Measurements from ENCODE around the gene MED25.

DNA sequence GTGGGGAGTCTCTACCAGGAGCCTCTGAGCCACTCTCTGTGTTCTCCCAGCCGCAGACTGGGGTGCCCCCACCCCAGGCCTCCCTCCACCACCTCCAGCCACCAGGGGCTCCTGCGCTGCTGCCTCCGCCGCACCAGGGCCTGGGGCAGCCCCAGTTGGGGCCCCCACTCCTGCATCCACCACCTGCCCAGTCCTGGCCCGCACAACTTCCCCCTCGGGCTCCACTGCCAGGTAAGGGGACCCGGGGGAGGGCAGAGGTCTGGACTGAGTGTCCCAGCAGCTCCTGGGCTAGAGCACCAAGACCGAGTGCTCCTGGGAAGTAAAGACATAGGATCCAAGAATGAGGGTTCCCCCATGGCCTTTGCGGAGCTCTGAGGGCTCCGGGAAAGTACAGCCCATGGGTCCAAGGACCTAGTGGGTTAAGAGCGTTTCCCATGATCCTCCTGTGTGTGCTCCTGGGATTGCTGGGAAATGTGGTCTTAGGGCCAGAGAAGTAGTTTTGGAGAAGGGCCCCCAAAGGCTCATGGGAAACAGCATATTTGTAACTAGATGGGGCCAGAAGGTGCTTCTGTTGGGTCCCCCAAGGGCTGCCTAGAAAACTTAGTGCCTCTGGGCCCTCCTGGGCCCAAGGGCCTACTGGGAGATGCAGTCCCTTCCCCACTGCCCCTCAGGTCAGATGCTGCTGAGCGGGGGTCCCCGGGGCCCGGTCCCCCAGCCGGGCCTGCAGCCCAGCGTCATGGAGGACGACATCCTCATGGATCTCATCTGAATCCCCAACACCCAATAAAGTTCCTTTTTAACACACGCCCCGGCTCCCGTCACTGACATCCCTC is 18.3 kb downstream of the MED25 start:
- TF ChIP-seq JAZF1 (CRISPR knock-in tag; IDR thresholded peaks at IDR 0.05) (no peak), ESRRA (CRISPR knock-in tag; IDR thresholded peaks at IDR 0.05; ENCODE audit: borderline replicate concordance) (no peak), KAT7 (CRISPR knock-in tag; IDR thresholded peaks at IDR 0.05; ENCODE audit: borderline replicate concordance) (no peak), ZNF232 (CRISPR knock-in tag; IDR thresholded peaks at IDR 0.05) (no peak), TEAD1 (CRISPR knock-in tag; IDR thresholded peaks at IDR 0.05) (no peak), NFE2L1 (CRISPR knock-in tag; IDR thresholded peaks at IDR 0.05) (no peak), ZNF219 (CRISPR knock-in tag; IDR thresholded peaks at IDR 0.05; ENCODE audit: borderline replicate concordance) (no peak), SP1 (CRISPR knock-in tag; conservative IDR thresholded peaks at IDR 0.05) (no peak)
- TF ChIP-seq, protein P1, sequence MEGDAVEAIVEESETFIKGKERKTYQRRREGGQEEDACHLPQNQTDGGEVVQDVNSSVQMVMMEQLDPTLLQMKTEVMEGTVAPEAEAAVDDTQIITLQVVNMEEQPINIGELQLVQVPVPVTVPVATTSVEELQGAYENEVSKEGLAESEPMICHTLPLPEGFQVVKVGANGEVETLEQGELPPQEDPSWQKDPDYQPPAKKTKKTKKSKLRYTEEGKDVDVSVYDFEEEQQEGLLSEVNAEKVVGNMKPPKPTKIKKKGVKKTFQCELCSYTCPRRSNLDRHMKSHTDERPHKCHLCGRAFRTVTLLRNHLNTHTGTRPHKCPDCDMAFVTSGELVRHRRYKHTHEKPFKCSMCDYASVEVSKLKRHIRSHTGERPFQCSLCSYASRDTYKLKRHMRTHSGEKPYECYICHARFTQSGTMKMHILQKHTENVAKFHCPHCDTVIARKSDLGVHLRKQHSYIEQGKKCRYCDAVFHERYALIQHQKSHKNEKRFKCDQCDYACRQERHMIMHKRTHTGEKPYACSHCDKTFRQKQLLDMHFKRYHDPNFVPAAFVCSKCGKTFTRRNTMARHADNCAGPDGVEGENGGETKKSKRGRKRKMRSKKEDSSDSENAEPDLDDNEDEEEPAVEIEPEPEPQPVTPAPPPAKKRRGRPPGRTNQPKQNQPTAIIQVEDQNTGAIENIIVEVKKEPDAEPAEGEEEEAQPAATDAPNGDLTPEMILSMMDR (IDR thresholded peaks at IDR 0.05): no peak
- TF ChIP-seq, protein P2, sequence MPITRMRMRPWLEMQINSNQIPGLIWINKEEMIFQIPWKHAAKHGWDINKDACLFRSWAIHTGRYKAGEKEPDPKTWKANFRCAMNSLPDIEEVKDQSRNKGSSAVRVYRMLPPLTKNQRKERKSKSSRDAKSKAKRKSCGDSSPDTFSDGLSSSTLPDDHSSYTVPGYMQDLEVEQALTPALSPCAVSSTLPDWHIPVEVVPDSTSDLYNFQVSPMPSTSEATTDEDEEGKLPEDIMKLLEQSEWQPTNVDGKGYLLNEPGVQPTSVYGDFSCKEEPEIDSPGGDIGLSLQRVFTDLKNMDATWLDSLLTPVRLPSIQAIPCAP (CRISPR knock-in tag; IDR thresholded peaks at IDR 0.05): no peak
- TF ChIP-seq, protein P3, sequence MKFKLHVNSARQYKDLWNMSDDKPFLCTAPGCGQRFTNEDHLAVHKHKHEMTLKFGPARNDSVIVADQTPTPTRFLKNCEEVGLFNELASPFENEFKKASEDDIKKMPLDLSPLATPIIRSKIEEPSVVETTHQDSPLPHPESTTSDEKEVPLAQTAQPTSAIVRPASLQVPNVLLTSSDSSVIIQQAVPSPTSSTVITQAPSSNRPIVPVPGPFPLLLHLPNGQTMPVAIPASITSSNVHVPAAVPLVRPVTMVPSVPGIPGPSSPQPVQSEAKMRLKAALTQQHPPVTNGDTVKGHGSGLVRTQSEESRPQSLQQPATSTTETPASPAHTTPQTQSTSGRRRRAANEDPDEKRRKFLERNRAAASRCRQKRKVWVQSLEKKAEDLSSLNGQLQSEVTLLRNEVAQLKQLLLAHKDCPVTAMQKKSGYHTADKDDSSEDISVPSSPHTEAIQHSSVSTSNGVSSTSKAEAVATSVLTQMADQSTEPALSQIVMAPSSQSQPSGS (CRISPR knock-in tag; IDR thresholded peaks at IDR 0.05; ENCODE audit: borderline replicate concordance, low read depth): no peak
- TF ChIP-seq, protein P4, sequence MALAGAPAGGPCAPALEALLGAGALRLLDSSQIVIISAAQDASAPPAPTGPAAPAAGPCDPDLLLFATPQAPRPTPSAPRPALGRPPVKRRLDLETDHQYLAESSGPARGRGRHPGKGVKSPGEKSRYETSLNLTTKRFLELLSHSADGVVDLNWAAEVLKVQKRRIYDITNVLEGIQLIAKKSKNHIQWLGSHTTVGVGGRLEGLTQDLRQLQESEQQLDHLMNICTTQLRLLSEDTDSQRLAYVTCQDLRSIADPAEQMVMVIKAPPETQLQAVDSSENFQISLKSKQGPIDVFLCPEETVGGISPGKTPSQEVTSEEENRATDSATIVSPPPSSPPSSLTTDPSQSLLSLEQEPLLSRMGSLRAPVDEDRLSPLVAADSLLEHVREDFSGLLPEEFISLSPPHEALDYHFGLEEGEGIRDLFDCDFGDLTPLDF (CRISPR knock-in tag; IDR thresholded peaks at IDR 0.05): no peak
- TF ChIP-seq, protein P5, sequence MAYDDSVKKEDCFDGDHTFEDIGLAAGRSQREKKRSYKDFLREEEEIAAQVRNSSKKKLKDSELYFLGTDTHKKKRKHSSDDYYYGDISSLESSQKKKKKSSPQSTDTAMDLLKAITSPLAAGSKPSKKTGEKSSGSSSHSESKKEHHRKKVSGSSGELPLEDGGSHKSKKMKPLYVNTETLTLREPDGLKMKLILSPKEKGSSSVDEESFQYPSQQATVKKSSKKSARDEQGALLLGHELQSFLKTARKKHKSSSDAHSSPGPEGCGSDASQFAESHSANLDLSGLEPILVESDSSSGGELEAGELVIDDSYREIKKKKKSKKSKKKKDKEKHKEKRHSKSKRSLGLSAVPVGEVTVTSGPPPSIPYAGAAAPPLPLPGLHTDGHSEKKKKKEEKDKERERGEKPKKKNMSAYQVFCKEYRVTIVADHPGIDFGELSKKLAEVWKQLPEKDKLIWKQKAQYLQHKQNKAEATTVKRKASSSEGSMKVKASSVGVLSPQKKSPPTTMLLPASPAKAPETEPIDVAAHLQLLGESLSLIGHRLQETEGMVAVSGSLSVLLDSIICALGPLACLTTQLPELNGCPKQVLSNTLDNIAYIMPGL (CRISPR knock-in tag; IDR thresholded peaks at IDR 0.05): no peak

Measured in WTC11 (cell line).